NB4 (cell line): ENCODE data around the gene MSANTD4.

Experiments used
- DNase-seq: peaks from one replicate; pipeline ENCODE4 v3.0.0; 2010; ENCODE audit warnings: low read depth
- H3K4me3 ChIP-seq: one replicate; pipeline ENCODE4 v1.5.1; 2011; ENCODE audit warnings: mild to moderate bottlenecking, low read depth, low read length, moderate library complexity
- MYC ChIP-seq: IDR thresholded peaks from 2 replicates; pipeline ENCODE4 v1.6.1; 2011; ENCODE audit warnings: low read depth, low read length
- POLR2A ChIP-seq: IDR thresholded peaks from 2 replicates; pipeline ENCODE4 v1.6.1; 2011; ENCODE audit warnings: mild to moderate bottlenecking; ENCODE audit not compliant: insufficient read length; ENCODE audit errors: extremely low read depth
- TF ChIP-seq, protein P1 (sequence below): IDR thresholded peaks from one replicate; pipeline ENCODE4 v1.5.1; 2012; ENCODE audit warnings: low read depth, low read length
- TF ChIP-seq, protein P2 (sequence below): IDR thresholded peaks from 2 replicates; pipeline ENCODE4 v1.6.1; 2011; ENCODE audit warnings: low read depth, low read length

Gene MSANTD4

DNA sequence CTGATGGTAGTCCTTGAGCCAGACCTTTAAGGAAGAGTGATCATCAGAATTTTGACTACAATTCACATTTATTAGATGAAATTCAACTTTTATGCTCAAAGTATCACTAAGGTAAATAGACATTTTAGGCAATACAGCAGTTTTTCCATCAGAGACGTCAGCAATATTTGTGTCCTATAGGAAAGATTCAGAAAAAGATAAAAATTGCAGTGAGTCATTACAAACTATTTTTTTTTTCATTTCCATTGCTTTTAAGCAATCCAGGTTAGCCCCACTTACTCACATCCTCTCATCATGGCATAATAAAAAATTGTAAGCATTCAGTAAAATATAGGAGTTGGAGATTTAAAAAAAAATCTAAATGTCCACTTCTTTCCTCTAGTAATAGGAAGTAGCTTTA lies 46.9 kb downstream of the MSANTD4 start:
- no peak for DNase-seq
- no peak overlapping the region for H3K4me3 ChIP-seq
- TF ChIP-seq, protein P1, sequence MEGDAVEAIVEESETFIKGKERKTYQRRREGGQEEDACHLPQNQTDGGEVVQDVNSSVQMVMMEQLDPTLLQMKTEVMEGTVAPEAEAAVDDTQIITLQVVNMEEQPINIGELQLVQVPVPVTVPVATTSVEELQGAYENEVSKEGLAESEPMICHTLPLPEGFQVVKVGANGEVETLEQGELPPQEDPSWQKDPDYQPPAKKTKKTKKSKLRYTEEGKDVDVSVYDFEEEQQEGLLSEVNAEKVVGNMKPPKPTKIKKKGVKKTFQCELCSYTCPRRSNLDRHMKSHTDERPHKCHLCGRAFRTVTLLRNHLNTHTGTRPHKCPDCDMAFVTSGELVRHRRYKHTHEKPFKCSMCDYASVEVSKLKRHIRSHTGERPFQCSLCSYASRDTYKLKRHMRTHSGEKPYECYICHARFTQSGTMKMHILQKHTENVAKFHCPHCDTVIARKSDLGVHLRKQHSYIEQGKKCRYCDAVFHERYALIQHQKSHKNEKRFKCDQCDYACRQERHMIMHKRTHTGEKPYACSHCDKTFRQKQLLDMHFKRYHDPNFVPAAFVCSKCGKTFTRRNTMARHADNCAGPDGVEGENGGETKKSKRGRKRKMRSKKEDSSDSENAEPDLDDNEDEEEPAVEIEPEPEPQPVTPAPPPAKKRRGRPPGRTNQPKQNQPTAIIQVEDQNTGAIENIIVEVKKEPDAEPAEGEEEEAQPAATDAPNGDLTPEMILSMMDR: no peak
- TF ChIP-seq, protein P2, sequence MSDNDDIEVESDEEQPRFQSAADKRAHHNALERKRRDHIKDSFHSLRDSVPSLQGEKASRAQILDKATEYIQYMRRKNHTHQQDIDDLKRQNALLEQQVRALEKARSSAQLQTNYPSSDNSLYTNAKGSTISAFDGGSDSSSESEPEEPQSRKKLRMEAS: no peak
- no peak for TF ChIP-seq MYC
- no peak for TF ChIP-seq POLR2A

DNA sequence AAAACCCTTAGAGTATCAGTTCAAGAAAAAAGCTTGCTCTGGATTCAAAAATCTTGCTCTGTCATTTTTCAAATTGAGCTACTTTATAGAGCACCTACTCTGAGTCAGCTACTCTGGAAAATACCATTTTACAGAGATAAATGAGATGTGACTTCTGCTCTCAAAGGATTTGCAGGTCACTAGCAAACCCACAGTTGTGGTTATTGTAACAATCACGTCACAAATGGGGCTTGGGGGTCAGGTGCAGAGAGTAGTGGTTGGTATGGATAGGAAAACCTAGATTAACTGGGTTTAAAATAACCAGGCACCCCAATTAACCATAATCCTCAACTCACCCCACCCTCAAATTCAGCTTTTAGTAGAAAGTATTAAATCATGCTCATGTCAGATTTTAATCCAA lies 52.3 kb downstream of the MSANTD4 start:
- TF ChIP-seq POLR2A: no peak
- no peak for DNase-seq
- H3K4me3 ChIP-seq: no peak overlapping the region

- TF ChIP-seq POLR2A (no peak), MYC (no peak)
- TF ChIP-seq, protein P2: no peak
- TF ChIP-seq, protein P1: no peak
- H3K4me3 ChIP-seq: no peak overlapping the region
- DNase-seq: no peak
Measured at GRCh38 chr11:105968021-105968697, 53.9 kb downstream of the MSANTD4 start.

DNA sequence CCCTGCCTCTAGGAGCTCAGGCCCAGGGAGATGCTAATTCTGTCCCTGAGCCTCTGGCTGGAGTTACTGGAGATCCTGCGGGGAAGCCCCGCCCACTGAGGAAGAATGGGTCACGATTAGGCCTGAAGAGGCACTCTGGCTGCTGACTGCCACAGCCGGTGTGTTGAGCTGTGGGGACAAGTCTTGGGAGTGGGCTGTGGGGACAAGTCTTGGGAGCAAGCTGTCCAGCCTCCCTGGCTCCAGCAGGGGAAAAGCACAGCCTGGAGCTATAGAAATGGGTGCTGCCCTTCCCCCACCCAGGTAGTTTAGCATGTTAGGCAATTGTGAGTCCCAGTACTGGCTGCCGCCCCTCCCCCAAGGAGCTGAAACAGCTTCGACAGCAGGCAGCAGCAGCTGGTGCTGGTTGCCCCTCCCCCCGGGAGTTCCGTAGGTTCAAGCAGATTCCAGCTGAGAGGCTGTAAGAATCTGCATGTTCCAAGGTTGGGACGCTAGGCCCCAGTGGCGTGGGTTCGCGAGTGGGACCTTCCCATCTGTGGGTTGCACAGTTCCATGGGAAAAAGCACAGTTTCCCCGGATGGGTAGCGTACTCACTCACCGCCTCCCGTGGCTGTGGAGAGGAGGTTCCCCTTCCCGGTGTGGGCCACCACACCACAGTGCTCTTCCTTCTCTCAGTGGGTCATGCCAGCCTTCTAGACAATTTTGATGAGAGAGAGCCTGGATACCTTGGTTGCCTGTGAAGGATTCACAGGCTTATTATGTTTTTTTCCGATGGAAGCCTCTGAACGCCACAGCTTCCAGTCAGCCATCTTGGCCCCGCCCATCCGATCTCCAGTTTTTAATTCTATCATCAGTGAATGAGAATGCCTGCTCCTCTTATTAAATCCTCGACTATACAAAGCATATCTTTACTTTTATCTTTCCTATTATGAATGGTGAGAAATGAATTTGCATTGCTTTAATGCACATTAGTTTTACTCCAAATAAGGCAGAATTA lies 61.5 kb downstream of the MSANTD4 start:
- DNase-seq: no peak
- TF ChIP-seq, protein P1: no peak
- TF ChIP-seq MYC (no peak), POLR2A (no peak)
- H3K4me3 ChIP-seq: no peak overlapping the region
